Keratinocyte (primary cell): ENCODE measurements around the gene NDEL1. TPM values are rescaled to one million over a fixed set of nuclear protein-coding genes. Genes with fewer than 3 reads are reported as not detected.
A peak's percentile ranks its signal among the peaks of the same experiment; 100 is the strongest.

Experiments
- DNase-seq: peaks from one replicate; pipeline ENCODE4 v3.0.0-alpha.2; 2011; ENCODE audit warnings: low read depth, missing footprints, low spot score
- FAIRE-seq: peaks from 2 replicates; lab custom pipeline; 2011; peaks lifted over from hg19 to GRCh38; lab: Jason Lieb, UNC
- H2AFZ ChIP-seq: 2 replicates; pipeline ENCODE4 v1.6.0; 2012; ENCODE audit warnings: low read length, control low read depth, inconsistent platforms; ENCODE audit not compliant: control insufficient read depth
- H3K27ac ChIP-seq: 2 replicates; pipeline ENCODE4 v1.5.1; 2011; ENCODE audit warnings: low read length; ENCODE audit not compliant: control insufficient read depth, insufficient read depth
- H3K27me3 ChIP-seq: 3 replicates; pipeline ENCODE4 v1.6.0; 2011; ENCODE audit warnings: low read length; ENCODE audit not compliant: control insufficient read depth, insufficient read depth; ENCODE audit errors: extremely low read depth
- H3K36me3 ChIP-seq, 2 experiments: 2 replicates in 1 of 2; 3 replicates in 1 of 2; pipeline ENCODE4 v1.5.1; 2011; ENCODE audit warnings: low read length in 2 of 2, mild to moderate bottlenecking in 1 of 2; ENCODE audit not compliant: control insufficient read depth in 2 of 2, insufficient read depth in 2 of 2; ENCODE audit errors: extremely low read depth in 1 of 2
- H3K4me1 ChIP-seq: 3 replicates; pipeline ENCODE4 v1.5.1; 2011; ENCODE audit warnings: low read length; ENCODE audit not compliant: control insufficient read depth, insufficient read depth; ENCODE audit errors: extremely low read depth
- H3K4me2 ChIP-seq: 3 replicates; pipeline ENCODE4 v1.6.0; 2011; ENCODE audit warnings: low read depth, low read length; ENCODE audit not compliant: control insufficient read depth, insufficient read depth; ENCODE audit errors: extremely low read depth
- H3K4me3 ChIP-seq, 3 experiments: fragments of 200-600 bp in 1 of 3; sonication (generic) in 1 of 3; 2 replicates in 2 of 3; 3 replicates in 1 of 3; pipeline ENCODE4 v1.5.1; 2011 to 2016; ENCODE audit warnings: low read length in 3 of 3, mild to moderate bottlenecking in 3 of 3, control low read depth in 2 of 3, inconsistent platforms in 1 of 3, low read depth in 1 of 3, mixed read lengths in 1 of 3, mixed run types in 1 of 3, moderate library complexity in 1 of 3; ENCODE audit not compliant: control insufficient read depth in 2 of 3, insufficient read depth in 2 of 3; ENCODE audit errors: extremely low read depth in 1 of 3
- H3K79me2 ChIP-seq: 2 replicates; pipeline ENCODE4 v1.6.0; 2012; ENCODE audit warnings: low read length; ENCODE audit not compliant: control insufficient read depth, insufficient read depth
- H3K9ac ChIP-seq: 3 replicates; pipeline ENCODE4 v1.6.0; 2011; ENCODE audit warnings: low read length; ENCODE audit not compliant: control insufficient read depth, insufficient read depth; ENCODE audit errors: extremely low read depth
- H3K9me1 ChIP-seq: 3 replicates; pipeline ENCODE4 v1.6.0; 2011; ENCODE audit warnings: low read length; ENCODE audit not compliant: control insufficient read depth, insufficient read depth; ENCODE audit errors: extremely low read depth
- H3K9me3 ChIP-seq: 2 replicates; pipeline ENCODE4 v1.5.1; 2012; ENCODE audit warnings: low read depth, low read length; ENCODE audit not compliant: control insufficient read depth
- H4K20me1 ChIP-seq: 3 replicates; pipeline ENCODE4 v1.6.0; 2011; ENCODE audit warnings: low read length; ENCODE audit not compliant: control insufficient read depth, insufficient read depth; ENCODE audit errors: extremely low read depth
- CTCF ChIP-seq, 3 experiments: IDR thresholded peaks in 1 of 3; conservative IDR thresholded peaks in 1 of 3; optimal IDR thresholded peaks in 1 of 3; 2 replicates in 2 of 3; 3 replicates in 1 of 3; pipeline versions ENCODE3 to v1.5.1; 2011; ENCODE audit warnings: low read length in 3 of 3, mild to moderate bottlenecking in 3 of 3, moderate library complexity in 2 of 3, control low read depth in 1 of 3, inconsistent platforms in 1 of 3; ENCODE audit not compliant: insufficient read depth in 2 of 3; ENCODE audit errors: extremely low read depth in 1 of 3
- EZH2 ChIP-seq: IDR thresholded peaks from one replicate; pipeline ENCODE4 v1.6.1; 2012; ENCODE audit warnings: inconsistent platforms, mild to moderate bottlenecking, low read length, moderate library complexity
- dilution Hi-C: fragments of 300-500 bp; cut with MboI; formaldehyde crosslinking; loops from one replicate; pipeline ENCODE4 v1.7.0; 2020; ENCODE audit warnings: low sequenced_read_pairs; ENCODE audit not compliant: extremely low pct_ligation_motif_present
- polyA plus RNA-seq, 5 experiments: library from polyadenylated mRNA; depleted of rRNA in 3 of 5; stranded (reverse) in 3 of 5; stranded (forward) in 1 of 5; unstranded in 1 of 5; fragments of >200 nt; gene quantifications; 1 replicate in 1 of 5; 2 replicates in 3 of 5; 3 replicates in 1 of 5; pipeline versions ENCODE4 v1.2.1 to v1.2.3, GENCODE V29; 2011 to 2012; ENCODE audit warnings: missing spikeins in 2 of 5, low read depth in 1 of 5, low replicate concordance in 1 of 5

NDEL1 gene
- polyA plus RNA-seq, 1 donor (not counting 4 experiments of a cell fraction or from before 2014, with no cell fraction given): 76.8 TPM

DNA sequence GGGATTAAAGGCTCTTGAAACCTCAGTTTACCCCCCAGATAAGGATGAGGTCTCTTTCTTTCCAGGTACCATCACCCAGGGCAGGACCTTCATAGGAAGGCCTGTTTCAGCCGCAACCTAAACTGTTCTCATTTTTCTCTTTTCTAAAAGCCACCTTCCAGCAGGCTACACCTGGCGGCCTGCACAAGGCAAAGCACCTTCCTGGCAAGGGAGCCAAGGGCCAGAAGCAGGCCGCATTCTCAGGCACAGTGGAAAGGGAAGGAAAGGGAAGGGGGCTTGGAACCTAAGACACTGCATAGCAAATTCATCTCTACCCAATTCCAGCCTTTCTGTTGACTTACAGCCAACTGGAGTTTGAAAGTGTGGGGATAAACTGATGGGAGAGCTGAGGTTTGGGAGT is 8.9 kb upstream of the NDEL1 start:
- Histone ChIP-seq H3K27ac (no peak overlapping the region), H3K9me3 (no peaks in the 10 kb centered on the region), H3K4me3 (no peak overlapping the region), H3K9me1 (peaks cover 2% of the 10 kb centered on the region), H3K4me1 (peaks cover 9% of the 10 kb centered on the region), H2AFZ (no peak overlapping the region), H3K4me2 (no peak overlapping the region), H4K20me1 (no peaks in the 10 kb centered on the region), H3K79me2 (no peaks in the 10 kb centered on the region), H3K36me3 (no peaks in the 10 kb centered on the region), H3K9ac (no peak overlapping the region), H3K27me3 (no peaks in the 10 kb centered on the region)
- FAIRE-seq (no peak), DNase-seq (no peak)
- no peak for TF ChIP-seq CTCF (optimal IDR thresholded peaks at IDR 0.05 in 1 of 3, IDR thresholded peaks at IDR 0.05 in 1 of 3, conservative IDR thresholded peaks at IDR 0.05 in 1 of 3; ENCODE audit: extremely low read depth in 1 of 3, insufficient read depth in 2 of 3, low read length in 3 of 3)
- dilution Hi-C loops: no loop called here

- Histone ChIP-seq H3K9ac (peak overlapping the region; percentile 13), H3K36me3 (no peaks in the 10 kb centered on the region), H3K9me3 (no peaks in the 10 kb centered on the region), H3K27ac (no peak overlapping the region), H3K4me2 (peak overlapping the region; percentile 35), H3K9me1 (peaks cover 2% of the 10 kb centered on the region), H3K4me3 (no peak overlapping the region), H3K4me1 (peaks cover 12% of the 10 kb centered on the region), H2AFZ (peak overlapping the region; percentile 79), H3K27me3 (no peaks in the 10 kb centered on the region), H3K79me2 (peaks cover 2% of the 10 kb centered on the region), H4K20me1 (no peaks in the 10 kb centered on the region)
- DNase-seq: no peak
- dilution Hi-C loops: no loop called here
- TF ChIP-seq CTCF (optimal IDR thresholded peaks at IDR 0.05 in 1 of 3, IDR thresholded peaks at IDR 0.05 in 1 of 3, conservative IDR thresholded peaks at IDR 0.05 in 1 of 3; ENCODE audit: extremely low read depth in 1 of 3, insufficient read depth in 2 of 3, low read length in 3 of 3) (peak in 1 of 3 experiments; percentile 8), EZH2 (no peak)
- no peak for FAIRE-seq
Measured at GRCh38 chr17:8430966-8431365, 4.7 kb upstream of the NDEL1 start.
